Left lung (tissue), 10 donors: ENCODE results near the gene DUSP15. TPM values are rescaled to one million over a fixed set of nuclear protein-coding genes. Genes with fewer than 3 reads are reported as not detected.

ENCODE experiments used
- ATAC-seq: fragments of 200-7000 bp; cut with Tn5 transposase; one replicate; pipeline ENCODE4 v1.9.1; 2020; ENCODE audit warnings: moderate library complexity
- DNase-seq, 4 donors: peaks; one replicate each; pipeline ENCODE4 v3.0.0-alpha.2; 2013 to 2020
- H3K27ac ChIP-seq, 2 donors: fragments of 200-600 bp; sonication (generic) in 1 of 2; one replicate each; pipeline versions ENCODE4 v1.5.0 to v1.8.0; 2020 to 2021
- H3K27me3 ChIP-seq, 2 donors: fragments of 200-600 bp; sonication (generic) in 1 of 2; one replicate each; pipeline versions ENCODE4 v1.5.0 to v1.8.0; 2020 to 2021
- H3K36me3 ChIP-seq, 2 donors: fragments of 200-600 bp; sonication (generic) in 1 of 2; one replicate each; pipeline versions ENCODE4 v1.5.0 to v1.8.0; 2020 to 2021
- H3K4me1 ChIP-seq, 2 donors: fragments of 200-600 bp; one replicate each; pipeline ENCODE4 v1.8.0; 2021
- H3K4me3 ChIP-seq, 2 donors: fragments of 200-600 bp; sonication (generic) in 1 of 2; one replicate each; pipeline versions ENCODE4 v1.5.0 to v1.8.0; 2020 to 2021; ENCODE audit warnings: mild to moderate bottlenecking in 1 of 2
- H3K9me3 ChIP-seq, 2 donors: fragments of 200-600 bp; sonication (generic) in 1 of 2; one replicate each; pipeline versions ENCODE4 v1.5.0 to v1.8.0; 2020 to 2021
- intact Hi-C, 2 donors: fragments of 100-400 bp; cut with DNase I; formaldehyde crosslinking; loops; one replicate each; pipeline versions ENCODE4 v1.11.2 to v1.14.2; 2022
- polyA plus RNA-seq, 6 donors: library from polyadenylated mRNA; unstranded; fragments of 120-200 nt; gene quantifications; one replicate each; pipeline ENCODE4 v1.2.1, GENCODE V29; 2013; ENCODE audit not compliant: insufficient read length in 6 of 6
- total RNA-seq, 2 donors: library from RNA; stranded (reverse); fragmentation: NEBNext Ultra II Directional; extraction: Animal tissue kit (Norgen Biotek cat#: 25700); gene quantifications; one replicate each; pipeline ENCODE4 v1.2.1, GENCODE V29; 2021
- TF ChIP-seq, protein P1 (sequence below), 2 donors: fragments of 200-600 bp; sonication (generic) in 1 of 2; IDR thresholded peaks; one replicate each; pipeline versions ENCODE4 v1.5.0 to v1.8.0; 2021; ENCODE audit warnings: antibody characterized with exemption in 2 of 2
- donor health status: DM: no; HTN: yes; CAD: no.
- donor health status: DM: no; HTN: no; CAD: no.

The DUSP15 gene
- total and polyA plus RNA-seq, 8 donors, result 0.82 to 13.1 (median 9.7) TPM

DNA sequence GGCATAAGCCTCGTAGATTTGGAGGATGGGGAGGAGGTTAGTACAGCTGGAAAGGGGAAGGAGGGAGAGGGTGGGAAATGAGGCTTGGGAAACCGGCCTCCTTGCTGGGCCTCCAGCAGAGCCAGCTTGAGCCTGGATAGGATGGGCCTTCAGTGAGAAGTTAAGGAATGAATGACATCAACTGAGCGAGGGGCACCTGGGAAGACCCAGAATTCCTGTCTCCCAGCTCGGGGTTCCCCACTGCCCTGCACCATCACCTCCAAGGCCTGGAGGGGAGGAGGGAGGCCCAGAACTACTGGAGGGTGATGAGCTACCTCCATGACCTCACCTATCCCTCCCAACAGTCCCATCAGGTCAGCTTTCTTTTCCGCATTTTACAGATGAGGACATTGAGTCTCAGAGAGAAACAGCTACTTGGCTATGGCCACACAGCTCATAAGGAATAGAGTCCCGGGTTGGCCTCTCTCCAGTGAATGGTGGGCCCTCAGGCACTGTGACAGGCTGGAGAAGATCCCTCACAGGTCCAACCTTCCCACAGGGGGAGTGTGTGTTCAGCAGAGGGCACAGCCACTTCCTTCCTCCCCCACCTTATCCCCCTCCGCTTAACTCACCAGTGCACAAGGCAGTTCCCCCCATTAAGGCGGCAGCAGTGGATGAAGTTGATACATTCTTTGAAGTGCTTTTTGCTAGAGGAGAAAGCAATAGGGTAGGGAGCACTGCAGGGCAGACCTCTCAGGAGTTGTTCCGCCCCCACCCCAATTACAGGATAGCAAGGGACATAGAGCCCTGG is 6.8 kb downstream of the DUSP15 start:
- H3K36me3 ChIP-seq, result no peaks in the 10 kb centered on the region
- TF ChIP-seq, protein P1, sequence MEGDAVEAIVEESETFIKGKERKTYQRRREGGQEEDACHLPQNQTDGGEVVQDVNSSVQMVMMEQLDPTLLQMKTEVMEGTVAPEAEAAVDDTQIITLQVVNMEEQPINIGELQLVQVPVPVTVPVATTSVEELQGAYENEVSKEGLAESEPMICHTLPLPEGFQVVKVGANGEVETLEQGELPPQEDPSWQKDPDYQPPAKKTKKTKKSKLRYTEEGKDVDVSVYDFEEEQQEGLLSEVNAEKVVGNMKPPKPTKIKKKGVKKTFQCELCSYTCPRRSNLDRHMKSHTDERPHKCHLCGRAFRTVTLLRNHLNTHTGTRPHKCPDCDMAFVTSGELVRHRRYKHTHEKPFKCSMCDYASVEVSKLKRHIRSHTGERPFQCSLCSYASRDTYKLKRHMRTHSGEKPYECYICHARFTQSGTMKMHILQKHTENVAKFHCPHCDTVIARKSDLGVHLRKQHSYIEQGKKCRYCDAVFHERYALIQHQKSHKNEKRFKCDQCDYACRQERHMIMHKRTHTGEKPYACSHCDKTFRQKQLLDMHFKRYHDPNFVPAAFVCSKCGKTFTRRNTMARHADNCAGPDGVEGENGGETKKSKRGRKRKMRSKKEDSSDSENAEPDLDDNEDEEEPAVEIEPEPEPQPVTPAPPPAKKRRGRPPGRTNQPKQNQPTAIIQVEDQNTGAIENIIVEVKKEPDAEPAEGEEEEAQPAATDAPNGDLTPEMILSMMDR (IDR thresholded peaks at IDR 0.05), result no peak
- no peak for DNase-seq
- no peak for ATAC-seq
- no peak overlapping the region for H3K27ac ChIP-seq
- no peaks in the 10 kb centered on the region for H3K9me3 ChIP-seq
- intact Hi-C loops, result no loop called here
- H3K4me3 ChIP-seq, result no peak overlapping the region
- peaks cover 13 to 38% of the 10 kb centered on the region in 2 donors for H3K27me3 ChIP-seq
- peaks cover 9 to 22% of the 10 kb centered on the region in 2 donors for H3K4me1 ChIP-seq

DNA sequence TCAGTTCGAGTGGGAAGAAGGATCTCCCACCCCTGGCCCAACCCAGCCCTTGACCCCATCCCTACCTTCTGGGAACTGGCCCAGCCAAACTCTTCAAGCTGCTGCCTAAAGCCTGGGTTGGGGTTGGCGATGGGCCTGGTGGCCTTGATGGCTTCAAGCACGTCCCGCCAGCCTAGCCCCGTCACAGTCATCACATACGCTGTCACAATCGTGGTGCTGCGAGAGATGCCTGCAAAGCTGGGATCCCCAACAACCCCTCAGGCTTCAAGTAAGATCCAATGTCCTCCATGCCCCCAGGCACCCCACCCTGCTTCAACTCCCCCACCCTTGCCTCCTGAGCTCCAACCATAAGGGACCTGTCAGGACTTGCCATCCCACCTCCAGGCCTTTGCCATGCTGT is 7.8 kb downstream of the DUSP15 start:
- DNase-seq (no peak), ATAC-seq (no peak)
- intact Hi-C loops, result no loop called here
- H3K4me3 ChIP-seq, result no peak overlapping the region
- peaks cover 13 to 42% of the 10 kb centered on the region in 2 donors for H3K27me3 ChIP-seq
- peaks cover 9 to 22% of the 10 kb centered on the region in 2 donors for H3K4me1 ChIP-seq
- no peak overlapping the region for H3K27ac ChIP-seq
- H3K36me3 ChIP-seq, result no peaks in the 10 kb centered on the region
- no peaks in the 10 kb centered on the region for H3K9me3 ChIP-seq
- TF ChIP-seq, protein P1 (IDR thresholded peaks at IDR 0.05), result no peak

DNA sequence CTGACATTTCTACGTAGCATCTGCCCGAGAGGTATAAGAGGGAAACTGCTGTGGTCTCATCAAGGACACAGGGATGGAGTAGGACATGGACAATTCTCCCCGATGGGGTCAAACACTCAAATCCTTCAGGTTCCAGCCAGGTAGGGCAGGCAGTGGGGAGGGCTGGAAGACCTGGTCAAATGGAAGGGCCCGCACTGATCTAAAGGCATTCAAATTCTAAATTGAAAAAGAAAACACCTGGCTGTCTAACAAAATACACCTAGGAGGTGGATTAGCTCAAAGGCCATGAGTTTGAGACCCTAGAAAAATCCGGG is 8.2 kb downstream of the DUSP15 start:
- Histone ChIP-seq H3K4me1 (peaks cover 9 to 22% of the 10 kb centered on the region in 2 donors), H3K27me3 (peaks cover 13 to 42% of the 10 kb centered on the region in 2 donors), H3K36me3 (no peaks in the 10 kb centered on the region), H3K27ac (no peak overlapping the region), H3K4me3 (peak overlapping the region in 1 of 2 donors; percentile 41), H3K9me3 (no peaks in the 10 kb centered on the region)
- TF ChIP-seq, protein P1 (IDR thresholded peaks at IDR 0.05), result no peak
- intact Hi-C loops, result no loop called here
- ATAC-seq (no peak), DNase-seq (no peak)

DNA sequence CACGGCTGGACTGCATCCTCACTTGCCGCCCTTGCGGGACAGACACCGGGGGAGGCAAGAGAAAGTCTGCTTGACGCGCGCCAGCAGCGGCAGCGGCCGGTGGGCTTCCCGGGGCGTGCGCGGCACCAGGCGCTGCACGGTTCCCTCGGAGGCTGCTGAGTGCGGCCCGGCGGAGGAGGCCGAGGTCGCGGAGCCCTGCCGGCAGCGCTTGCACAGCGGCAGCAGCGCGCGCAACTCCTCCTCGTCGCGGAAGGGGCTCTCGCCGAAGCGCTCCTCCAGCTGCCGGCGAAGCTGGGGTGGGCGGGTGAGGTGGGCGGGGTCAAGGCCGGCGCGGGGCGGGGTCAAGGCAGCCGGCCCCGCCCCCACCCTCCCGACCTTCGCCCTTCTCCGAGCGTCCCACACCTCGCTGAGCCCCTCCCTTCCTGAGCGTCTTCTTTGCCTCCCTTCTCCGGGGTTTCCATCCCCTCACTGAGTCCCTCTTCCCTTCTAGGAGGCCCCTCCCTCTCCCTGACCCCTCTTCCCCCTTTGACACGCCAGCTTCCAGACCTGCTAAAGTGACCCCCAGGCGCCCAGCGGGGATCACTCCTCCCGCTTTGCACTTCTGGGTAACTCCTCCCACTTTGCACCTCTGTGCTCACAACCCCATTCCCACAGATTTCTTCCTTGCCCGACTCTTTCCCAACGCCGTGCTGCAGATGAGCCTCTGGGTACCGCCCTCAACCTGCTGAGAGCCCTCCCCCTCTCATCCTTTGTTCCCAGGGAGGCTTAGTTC is 8.8 kb downstream of the DUSP15 start:
- Histone ChIP-seq H3K4me1 (peaks cover 9 to 22% of the 10 kb centered on the region in 2 donors), H3K4me3 (peak overlapping the region; percentile 25 to 41), H3K27me3 (peaks cover 13 to 42% of the 10 kb centered on the region in 2 donors), H3K36me3 (no peaks in the 10 kb centered on the region), H3K9me3 (no peaks in the 10 kb centered on the region), H3K27ac (no peak overlapping the region)
- peak in 2 of 4 donors; percentile 71 to 88 for DNase-seq
- intact Hi-C loops, result no loop called here
- TF ChIP-seq, protein P1 (IDR thresholded peaks at IDR 0.05), result no peak
- peak; percentile 75 for ATAC-seq

DNA sequence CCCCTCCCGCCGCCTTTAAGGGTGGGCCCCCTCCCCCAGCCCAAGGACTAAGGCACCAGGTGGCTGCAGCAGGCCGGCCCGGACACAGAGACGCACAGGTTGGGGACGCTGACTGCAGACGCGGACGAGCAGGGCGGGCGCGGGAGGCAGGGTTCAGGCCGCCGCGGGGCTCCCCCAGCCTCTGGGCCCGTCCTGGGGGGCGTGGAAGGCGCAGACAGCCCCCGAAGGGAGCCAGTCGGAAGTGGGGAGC is 9.3 kb downstream of the DUSP15 start:
- DNase-seq, result no peak
- H3K4me3 ChIP-seq, result peak overlapping the region; percentile 25 to 41
- TF ChIP-seq, protein P1 (IDR thresholded peaks at IDR 0.05), result no peak

More for the DNA sequence above, 9.3 kb downstream of the DUSP15 start:
- H3K36me3 ChIP-seq, result no peaks in the 10 kb centered on the region
- no peaks in the 10 kb centered on the region for H3K9me3 ChIP-seq
- no peak overlapping the region for H3K27ac ChIP-seq
- H3K27me3 ChIP-seq, result peaks cover 13 to 42% of the 10 kb centered on the region in 2 donors
- ATAC-seq, result peak; percentile 38
- intact Hi-C loops, result no loop called here
- peaks cover 9 to 22% of the 10 kb centered on the region in 2 donors for H3K4me1 ChIP-seq
